Measurements from ENCODE around the gene ZFAND3. TPM values are rescaled to one million over a fixed set of nuclear protein-coding genes. Genes with fewer than 3 reads are reported as not detected.

ZFAND3 gene
- polyA plus RNA-seq, 2 of the 4 experiments (the other 2 are of a cell fraction): 12.0 to 50.0 TPM

DNA sequence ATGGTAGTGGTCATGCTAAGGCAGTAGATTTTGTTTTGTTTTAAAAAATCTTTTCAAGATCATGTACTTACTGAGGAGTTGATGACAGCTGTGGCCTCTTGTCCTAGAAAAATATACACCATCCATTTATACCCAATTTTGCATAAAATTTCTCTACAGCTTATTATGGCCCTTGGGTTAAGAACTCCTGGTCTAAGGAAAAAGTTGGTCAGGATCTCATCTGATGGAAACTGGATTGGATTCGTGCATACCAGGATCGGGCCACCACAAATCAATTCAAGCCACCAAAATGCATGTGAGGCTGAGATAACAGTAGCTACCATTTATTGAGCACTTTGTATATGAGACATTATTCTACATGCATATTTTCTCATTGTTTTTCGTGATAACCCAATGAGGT is 244.4 kb downstream of the ZFAND3 start:
- ChIA-PET POLR2A (no interaction called here), CTCF (no interaction called here)
- H3K9me3 ChIP-seq: no peaks in the 10 kb centered on the region
- FAIRE-seq: no peak
- DNase-seq (ENCODE audit: low read depth in 1 of 2, low spot score in 1 of 2): no peak
- no peak for ATAC-seq
- no peaks in the 10 kb centered on the region for H3K4me1 ChIP-seq
- H3K4me2 ChIP-seq: no peak overlapping the region
- no peak overlapping the region for H3K27ac ChIP-seq
- no peak overlapping the region for H3K4me3 ChIP-seq
- no peak for TF ChIP-seq CHD4 (IDR thresholded peaks at IDR 0.05; ENCODE audit: borderline replicate concordance)
- TF ChIP-seq, protein P1, sequence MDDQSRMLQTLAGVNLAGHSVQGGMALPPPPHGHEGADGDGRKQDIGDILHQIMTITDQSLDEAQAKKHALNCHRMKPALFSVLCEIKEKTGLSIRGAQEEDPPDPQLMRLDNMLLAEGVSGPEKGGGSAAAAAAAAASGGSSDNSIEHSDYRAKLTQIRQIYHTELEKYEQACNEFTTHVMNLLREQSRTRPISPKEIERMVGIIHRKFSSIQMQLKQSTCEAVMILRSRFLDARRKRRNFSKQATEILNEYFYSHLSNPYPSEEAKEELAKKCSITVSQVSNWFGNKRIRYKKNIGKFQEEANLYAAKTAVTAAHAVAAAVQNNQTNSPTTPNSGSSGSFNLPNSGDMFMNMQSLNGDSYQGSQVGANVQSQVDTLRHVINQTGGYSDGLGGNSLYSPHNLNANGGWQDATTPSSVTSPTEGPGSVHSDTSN (IDR thresholded peaks at IDR 0.05): no peak
- no peak for TF ChIP-seq EHMT2 (IDR thresholded peaks at IDR 0.05; ENCODE audit: low read depth)
- no peak for TF ChIP-seq HDAC2 (IDR thresholded peaks at IDR 0.05)
- TF ChIP-seq, protein P2, sequence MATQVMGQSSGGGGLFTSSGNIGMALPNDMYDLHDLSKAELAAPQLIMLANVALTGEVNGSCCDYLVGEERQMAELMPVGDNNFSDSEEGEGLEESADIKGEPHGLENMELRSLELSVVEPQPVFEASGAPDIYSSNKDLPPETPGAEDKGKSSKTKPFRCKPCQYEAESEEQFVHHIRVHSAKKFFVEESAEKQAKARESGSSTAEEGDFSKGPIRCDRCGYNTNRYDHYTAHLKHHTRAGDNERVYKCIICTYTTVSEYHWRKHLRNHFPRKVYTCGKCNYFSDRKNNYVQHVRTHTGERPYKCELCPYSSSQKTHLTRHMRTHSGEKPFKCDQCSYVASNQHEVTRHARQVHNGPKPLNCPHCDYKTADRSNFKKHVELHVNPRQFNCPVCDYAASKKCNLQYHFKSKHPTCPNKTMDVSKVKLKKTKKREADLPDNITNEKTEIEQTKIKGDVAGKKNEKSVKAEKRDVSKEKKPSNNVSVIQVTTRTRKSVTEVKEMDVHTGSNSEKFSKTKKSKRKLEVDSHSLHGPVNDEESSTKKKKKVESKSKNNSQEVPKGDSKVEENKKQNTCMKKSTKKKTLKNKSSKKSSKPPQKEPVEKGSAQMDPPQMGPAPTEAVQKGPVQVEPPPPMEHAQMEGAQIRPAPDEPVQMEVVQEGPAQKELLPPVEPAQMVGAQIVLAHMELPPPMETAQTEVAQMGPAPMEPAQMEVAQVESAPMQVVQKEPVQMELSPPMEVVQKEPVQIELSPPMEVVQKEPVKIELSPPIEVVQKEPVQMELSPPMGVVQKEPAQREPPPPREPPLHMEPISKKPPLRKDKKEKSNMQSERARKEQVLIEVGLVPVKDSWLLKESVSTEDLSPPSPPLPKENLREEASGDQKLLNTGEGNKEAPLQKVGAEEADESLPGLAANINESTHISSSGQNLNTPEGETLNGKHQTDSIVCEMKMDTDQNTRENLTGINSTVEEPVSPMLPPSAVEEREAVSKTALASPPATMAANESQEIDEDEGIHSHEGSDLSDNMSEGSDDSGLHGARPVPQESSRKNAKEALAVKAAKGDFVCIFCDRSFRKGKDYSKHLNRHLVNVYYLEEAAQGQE (IDR thresholded peaks at IDR 0.05): no peak
- no peak for TF ChIP-seq HOXB13 (CRISPR knock-in tag; IDR thresholded peaks at IDR 0.05; ENCODE audit: low read depth)
- no peak for TF ChIP-seq TFCP2L1 (CRISPR knock-in tag; IDR thresholded peaks at IDR 0.05)
- no peak for TF ChIP-seq MYC (IDR thresholded peaks at IDR 0.05; ENCODE audit: borderline replicate concordance, low read length)
- WGBS (ENCODE audit: missing lambda C conversion rate): 74% methylated on average over 3 of the region's 3 CpGs

DNA sequence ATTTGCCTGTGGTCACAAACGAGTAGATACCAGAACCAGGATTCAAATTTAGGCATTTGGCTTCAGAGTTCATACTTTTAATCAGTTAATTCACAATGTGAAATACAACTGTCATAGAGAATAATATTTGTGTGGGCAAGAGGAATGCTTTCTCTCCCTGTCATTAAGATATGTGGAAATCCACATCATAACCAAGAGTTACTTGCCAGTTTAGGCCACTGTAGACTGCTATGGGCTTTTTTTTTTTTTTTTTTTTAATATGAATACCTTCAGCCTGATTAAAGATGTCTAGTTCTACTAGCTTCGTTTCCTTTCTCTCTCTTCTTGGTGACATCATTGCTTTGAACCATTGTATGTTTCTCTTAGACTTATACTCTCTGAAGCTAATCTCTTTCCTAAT is 244.9 kb downstream of the ZFAND3 start:
- H3K4me3 ChIP-seq: no peak overlapping the region
- H3K4me2 ChIP-seq: no peak overlapping the region
- ATAC-seq (no peak), DNase-seq (ENCODE audit: low read depth in 1 of 2, low spot score in 1 of 2) (no peak), FAIRE-seq (no peak)
- no peaks in the 10 kb centered on the region for H3K9me3 ChIP-seq
- ChIA-PET CTCF (no interaction called here), POLR2A (no interaction called here)
- H3K4me1 ChIP-seq: no peaks in the 10 kb centered on the region
- no peak overlapping the region for H3K27ac ChIP-seq
- TF ChIP-seq ZSCAN20 (CRISPR knock-in tag; IDR thresholded peaks at IDR 0.05): no peak
- TF ChIP-seq HEYL (CRISPR knock-in tag; IDR thresholded peaks at IDR 0.05): no peak
- TF ChIP-seq RARB (CRISPR knock-in tag; IDR thresholded peaks at IDR 0.05): no peak
- no peak for TF ChIP-seq POLR2AphosphoS2 (conservative IDR thresholded peaks at IDR 0.05; ENCODE audit: low read length)
- TF ChIP-seq ESRRA (IDR thresholded peaks at IDR 0.05; ENCODE audit: borderline replicate concordance, low read length): no peak
- no peak for TF ChIP-seq FOXS1 (CRISPR knock-in tag; IDR thresholded peaks at IDR 0.05)
- TF ChIP-seq SREBF2 (IDR thresholded peaks at IDR 0.05): no peak
- WGBS (ENCODE audit: missing lambda C conversion rate): 93% methylated on average over 2 of the region's 2 CpGs

DNA sequence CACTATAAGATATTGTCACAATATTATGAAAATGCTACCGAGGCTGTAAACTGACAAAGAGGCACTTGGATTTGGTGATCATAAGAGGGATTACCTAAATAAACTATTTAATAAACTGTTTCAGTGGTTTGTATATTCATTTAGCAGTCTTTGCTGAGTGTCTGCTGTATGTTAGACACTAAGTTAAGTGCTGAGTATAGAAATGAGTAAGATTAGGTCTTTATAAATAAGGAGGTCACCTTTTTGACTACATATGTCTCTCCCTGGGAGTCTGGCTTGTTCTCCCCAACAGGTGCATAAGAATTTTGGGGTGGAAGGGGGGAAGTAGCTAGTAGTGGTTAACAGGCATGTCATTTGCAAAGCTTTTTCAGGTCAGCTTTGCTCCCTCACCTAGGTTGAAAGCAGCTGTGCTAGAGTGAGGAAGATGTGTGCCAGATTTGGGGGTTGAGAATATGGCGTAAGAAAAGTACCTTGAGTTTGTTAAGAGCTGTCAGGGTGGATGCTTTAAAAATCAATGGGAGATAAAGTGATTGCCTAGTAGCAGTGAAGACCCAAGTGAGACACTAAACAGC is 246.3 kb downstream of the ZFAND3 start:
- no peaks in the 10 kb centered on the region for H3K9me3 ChIP-seq
- 91% methylated on average over 2 of the region's 2 CpGs for WGBS (ENCODE audit: missing lambda C conversion rate)
- no peaks in the 10 kb centered on the region for H3K4me1 ChIP-seq
- ATAC-seq: no peak
- POLR2A ChIA-PET: no interaction called here
- H3K4me3 ChIP-seq: no peak overlapping the region
- no peak for FAIRE-seq
- H3K4me2 ChIP-seq: no peak overlapping the region
- no peak for DNase-seq (ENCODE audit: low read depth in 1 of 2, low spot score in 1 of 2)
- no peak overlapping the region for H3K27ac ChIP-seq
- CTCF ChIA-PET: interaction anchor here (1.2 to 1.5 kb wide), 2 partner anchors 8 to 9 kb away, joined by 3 to 4 read pairs; no protein-coding TSS in a partner anchor
- TF ChIP-seq, protein P3, sequence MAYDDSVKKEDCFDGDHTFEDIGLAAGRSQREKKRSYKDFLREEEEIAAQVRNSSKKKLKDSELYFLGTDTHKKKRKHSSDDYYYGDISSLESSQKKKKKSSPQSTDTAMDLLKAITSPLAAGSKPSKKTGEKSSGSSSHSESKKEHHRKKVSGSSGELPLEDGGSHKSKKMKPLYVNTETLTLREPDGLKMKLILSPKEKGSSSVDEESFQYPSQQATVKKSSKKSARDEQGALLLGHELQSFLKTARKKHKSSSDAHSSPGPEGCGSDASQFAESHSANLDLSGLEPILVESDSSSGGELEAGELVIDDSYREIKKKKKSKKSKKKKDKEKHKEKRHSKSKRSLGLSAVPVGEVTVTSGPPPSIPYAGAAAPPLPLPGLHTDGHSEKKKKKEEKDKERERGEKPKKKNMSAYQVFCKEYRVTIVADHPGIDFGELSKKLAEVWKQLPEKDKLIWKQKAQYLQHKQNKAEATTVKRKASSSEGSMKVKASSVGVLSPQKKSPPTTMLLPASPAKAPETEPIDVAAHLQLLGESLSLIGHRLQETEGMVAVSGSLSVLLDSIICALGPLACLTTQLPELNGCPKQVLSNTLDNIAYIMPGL (CRISPR knock-in tag; IDR thresholded peaks at IDR 0.05; ENCODE audit: borderline replicate concordance): no peak
- no peak for TF ChIP-seq MAFK (IDR thresholded peaks at IDR 0.05; ENCODE audit: partially characterized antibody)
- TF ChIP-seq MYC (IDR thresholded peaks at IDR 0.05; ENCODE audit: borderline replicate concordance, low read length): no peak
- no peak for TF ChIP-seq HOXB5 (CRISPR knock-in tag; IDR thresholded peaks at IDR 0.05)
- TF ChIP-seq ESRRA (IDR thresholded peaks at IDR 0.05; ENCODE audit: borderline replicate concordance, low read length): no peak
- no peak for TF ChIP-seq ZNF302 (CRISPR knock-in tag; IDR thresholded peaks at IDR 0.05)
- no peak for TF ChIP-seq EP300 (IDR thresholded peaks at IDR 0.05)
- TF ChIP-seq, protein P4, sequence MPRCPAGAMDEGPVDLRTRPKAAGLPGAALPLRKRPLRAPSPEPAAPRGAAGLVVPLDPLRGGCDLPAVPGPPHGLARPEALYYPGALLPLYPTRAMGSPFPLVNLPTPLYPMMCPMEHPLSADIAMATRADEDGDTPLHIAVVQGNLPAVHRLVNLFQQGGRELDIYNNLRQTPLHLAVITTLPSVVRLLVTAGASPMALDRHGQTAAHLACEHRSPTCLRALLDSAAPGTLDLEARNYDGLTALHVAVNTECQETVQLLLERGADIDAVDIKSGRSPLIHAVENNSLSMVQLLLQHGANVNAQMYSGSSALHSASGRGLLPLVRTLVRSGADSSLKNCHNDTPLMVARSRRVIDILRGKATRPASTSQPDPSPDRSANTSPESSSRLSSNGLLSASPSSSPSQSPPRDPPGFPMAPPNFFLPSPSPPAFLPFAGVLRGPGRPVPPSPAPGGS (IDR thresholded peaks at IDR 0.05): no peak
- no peak for TF ChIP-seq EHMT2 (IDR thresholded peaks at IDR 0.05; ENCODE audit: low read depth)
- TF ChIP-seq, protein P2 (IDR thresholded peaks at IDR 0.05): no peak
- no peak for TF ChIP-seq POLR2AphosphoS2 (conservative IDR thresholded peaks at IDR 0.05; ENCODE audit: low read length)
- TF ChIP-seq KDM1A (IDR thresholded peaks at IDR 0.05; ENCODE audit: low read depth): no peak

Data from A549 (cell line).